GM23248 (cell line): Measurements from ENCODE around the gene CBX1.

Source experiments
- EZH2 ChIP-seq: fragments of 200-600 bp; sonication (generic); IDR thresholded peaks from 2 replicates; pipeline ENCODE4 v1.6.1; 2018; ENCODE audit warnings: antibody characterized with exemption, mild to moderate bottlenecking; ENCODE audit not compliant: insufficient read depth, poor library complexity, severe bottlenecking
- EZH2phosphoT487 ChIP-seq: fragments of 200-600 bp; sonication (generic); IDR thresholded peaks from 2 replicates; pipeline ENCODE4 v1.6.1; 2018; ENCODE audit warnings: antibody characterized with exemption, moderate library complexity, mild to moderate bottlenecking, low read depth; ENCODE audit not compliant: insufficient read depth

GRCh38 chr17:48026502-48027321 lies 74.6 kb downstream of the CBX1 start:
- TF ChIP-seq EZH2 (no peak), EZH2phosphoT487 (no peak)
